NCI-H2081 (cell line): ENCODE measurements around the gene CACNG4.

Experiments
- DNase-seq, 2 experiments: peaks; one replicate each; lab custom pipeline; 2025; lab: John Stamatoyannopoulos, UW

Gene CACNG4

DNA sequence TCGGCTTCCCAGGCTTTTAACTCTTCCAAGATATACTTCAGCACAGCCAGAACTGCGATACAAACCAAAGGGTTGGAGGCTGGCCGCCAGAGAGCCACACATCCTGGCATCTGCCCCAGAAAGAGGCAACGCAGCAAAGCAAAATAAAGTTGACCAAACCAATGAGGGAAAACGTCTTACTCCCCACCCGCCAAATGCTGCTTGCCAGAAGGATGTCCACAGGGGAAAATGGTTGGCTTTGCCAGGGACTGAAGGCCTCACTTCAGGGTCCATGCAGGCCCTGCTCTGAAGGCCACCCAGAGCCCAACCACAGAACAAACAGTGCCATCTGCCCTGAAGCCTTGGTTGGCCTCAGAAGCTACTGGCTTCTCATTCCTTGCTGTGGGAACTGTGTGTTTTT lies 94.9 kb downstream of the CACNG4 start:
- DNase-seq = no peak

DNA sequence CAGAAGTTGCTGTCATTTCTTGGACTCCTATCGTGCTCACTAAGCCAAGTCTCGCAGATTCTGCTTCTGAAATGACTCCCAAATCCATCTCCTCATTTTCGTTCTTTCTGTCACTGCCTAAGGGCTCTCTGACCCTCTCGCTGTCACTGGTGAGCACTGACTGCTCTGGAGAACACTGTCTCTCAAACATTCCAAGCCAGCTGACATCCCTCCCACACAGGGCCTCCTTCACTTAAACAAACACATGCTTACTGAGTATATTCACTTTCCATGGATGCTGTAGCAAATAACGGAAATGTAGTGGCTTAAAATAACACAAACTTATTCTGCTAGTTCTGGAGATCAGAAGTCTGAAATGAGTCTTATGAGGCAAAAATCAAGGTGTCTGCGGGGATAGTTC lies 98.6 kb downstream of the CACNG4 start:
- no peak for DNase-seq

DNA sequence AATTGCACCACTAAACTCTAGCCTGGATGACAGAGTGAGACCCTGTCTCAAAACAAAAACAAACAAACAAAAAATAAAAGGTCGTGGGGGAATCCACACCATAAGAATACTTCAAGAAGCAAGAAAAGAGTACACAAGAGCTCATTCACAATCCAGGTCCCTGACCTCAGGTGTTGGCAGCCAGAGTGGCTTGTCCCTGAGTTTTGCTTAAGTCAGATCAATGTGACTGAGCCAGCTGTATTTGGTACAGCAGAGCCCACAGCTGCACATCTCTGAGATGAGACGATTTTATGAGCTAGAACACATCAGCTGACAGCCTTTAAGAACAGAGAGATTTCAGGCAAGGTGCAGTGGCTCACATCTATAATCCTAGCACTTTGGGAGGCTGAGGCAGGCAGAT lies 102.2 kb downstream of the CACNG4 start:
- no peak for DNase-seq

DNA sequence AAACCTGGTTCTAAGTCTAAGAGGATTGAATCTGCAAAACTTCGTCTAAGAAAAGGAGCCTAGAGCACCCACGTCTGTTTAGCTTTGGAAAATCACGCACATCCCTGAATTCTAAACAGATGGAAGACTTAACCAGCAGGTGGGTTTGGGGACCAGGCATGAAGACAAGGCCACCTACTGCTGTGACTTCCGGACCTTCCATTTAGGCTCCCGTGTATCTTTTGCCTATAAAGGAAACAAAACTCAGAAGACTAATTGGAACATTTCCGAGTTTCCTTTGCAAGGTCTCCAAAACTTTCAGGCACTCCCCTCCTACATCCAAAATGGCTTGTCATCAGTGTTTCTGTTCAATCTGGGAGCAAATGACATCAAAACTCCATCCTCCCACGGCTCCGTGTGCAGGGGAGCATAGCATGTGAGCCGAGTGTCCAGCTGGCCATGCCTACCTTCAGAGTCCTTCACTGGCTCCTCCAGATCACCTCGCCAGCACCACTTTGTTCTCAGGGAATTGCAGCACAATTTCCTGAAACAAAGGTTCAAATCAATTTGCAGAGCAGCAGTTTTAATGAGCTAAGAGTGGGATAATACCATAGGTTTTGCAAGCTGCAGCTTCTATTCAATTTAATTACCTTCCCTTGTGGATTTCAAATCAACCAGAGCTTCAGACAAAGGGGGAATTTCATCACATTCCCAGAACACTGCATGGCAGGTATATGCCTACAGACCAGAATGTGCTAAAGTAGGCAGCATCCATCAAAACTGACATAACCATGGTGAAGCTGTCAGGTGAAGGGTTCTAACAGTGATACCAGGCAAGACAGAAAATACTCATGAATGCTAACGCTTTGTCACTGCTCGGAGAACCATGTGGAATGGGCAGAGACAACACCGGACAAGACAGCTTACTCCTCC lies 103.3 kb downstream of the CACNG4 start:
- DNase-seq = no peak

DNA sequence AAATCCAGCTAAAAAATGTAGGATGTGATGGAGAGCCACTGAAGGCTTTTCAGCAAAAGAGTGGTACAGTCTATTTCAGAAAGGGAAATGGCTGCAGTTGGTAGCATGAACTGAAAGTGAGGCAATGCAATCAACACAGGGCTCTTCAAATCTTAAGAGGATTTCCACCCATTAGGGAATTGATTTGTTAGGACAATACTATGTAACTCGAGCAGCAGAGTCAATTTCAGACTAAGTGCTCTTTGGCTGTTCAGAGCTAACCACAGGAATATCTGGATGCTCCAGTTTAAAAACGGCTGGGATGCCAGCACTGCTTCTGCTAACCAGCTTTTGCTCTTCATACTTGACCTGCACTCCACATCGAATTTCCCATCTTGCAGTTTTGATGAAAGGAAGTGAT lies 104.5 kb downstream of the CACNG4 start:
- DNase-seq = no peak

DNA sequence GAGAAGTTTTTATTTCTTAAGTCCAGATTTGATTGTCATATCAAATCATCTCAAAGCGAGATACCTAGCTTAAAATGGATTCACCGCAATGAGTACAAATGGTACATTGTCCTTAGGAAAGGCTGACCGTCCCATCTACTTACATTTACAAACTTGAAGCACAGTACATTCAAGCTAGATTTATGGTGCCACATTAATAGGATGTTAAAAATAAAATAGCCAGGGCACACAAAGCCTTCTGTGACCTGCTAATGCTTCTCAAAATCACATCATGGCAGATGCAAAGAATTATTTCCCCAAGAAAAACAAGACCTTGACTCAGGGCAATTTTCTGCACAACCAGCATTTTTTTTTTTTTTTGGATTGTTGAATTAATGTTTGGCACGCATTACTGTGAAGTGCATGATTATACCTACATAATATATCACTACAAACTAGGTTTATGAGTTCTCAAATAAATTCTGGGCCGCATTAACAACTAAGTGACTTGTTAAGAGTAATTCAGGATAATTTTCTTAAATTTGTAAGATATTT lies 105.2 kb downstream of the CACNG4 start:
- DNase-seq = no peak

DNA sequence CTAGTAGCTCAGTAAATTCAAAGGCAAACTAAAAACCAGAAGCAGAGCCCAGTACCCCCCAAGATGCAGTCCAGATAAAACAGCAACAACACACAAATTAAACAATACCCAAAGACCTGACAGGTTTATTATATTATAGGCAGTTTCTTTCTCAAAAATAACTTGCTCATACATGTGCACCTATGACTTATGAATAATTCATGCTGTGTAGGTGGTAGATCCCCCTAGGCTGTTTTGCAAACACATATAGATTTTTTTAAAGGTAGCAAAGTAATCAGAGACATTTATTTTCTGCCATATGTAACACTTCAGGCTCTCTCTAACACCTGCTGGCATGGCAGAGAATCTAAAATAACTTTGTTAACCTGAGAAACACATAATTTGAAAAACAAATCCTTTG lies 107.1 kb downstream of the CACNG4 start:
- DNase-seq = no peak

DNA sequence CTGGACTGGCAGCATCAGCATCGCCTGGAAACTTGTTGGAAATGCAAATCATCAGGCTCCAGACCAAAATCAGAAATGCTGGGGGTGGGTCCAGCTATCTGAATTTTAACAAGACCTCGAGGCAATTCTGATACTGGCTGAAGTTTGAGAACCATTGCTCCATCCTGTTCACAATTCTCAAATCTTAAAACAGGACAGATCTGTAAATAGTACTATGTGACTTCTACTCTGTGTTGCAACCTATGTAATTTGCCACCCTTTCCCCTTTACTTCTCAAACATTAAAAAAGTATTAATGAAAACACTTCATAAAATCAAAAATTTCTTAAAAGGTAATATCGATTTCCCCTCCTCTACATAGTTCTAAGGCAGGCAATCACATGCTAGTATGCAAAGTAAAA lies 108.4 kb downstream of the CACNG4 start:
- DNase-seq = no peak

DNA sequence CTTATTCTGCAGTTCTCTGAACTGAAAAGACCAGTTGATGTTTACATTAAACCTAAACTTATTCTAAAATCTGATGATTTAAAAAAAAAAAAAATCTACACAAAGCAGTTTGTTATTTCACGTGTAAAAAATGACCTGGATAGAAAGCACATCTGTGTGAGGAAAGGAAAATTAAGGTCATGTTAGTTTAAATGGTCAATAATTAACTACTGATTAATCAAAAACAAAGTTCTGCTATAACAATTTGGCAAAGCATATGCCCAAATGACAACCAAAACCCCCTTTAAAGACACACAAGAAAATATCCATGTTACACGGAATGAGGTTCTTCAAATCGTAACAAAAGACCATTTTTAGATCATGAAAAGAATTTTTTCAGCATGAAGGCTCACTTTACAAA lies 110.3 kb downstream of the CACNG4 start:
- no peak for DNase-seq

DNA sequence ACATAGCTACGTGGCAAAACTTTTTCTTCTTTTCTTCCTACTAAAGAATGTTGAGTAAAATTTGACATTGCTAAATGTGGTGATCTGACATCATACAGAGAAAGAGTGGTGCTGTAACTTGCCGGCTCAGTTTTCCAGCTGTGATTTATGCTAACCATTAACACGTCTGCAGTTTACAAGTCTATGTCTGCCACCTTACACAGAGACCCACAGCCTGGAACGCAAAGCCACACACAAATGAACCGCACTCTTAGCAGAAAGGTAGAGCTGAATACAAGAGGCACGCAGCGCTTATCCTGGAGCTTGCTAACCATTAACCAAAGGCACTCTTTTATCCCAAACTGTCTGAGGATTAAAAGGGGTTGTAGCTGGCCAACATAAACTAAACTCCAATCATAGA lies 111.8 kb downstream of the CACNG4 start:
- DNase-seq = no peak

DNA sequence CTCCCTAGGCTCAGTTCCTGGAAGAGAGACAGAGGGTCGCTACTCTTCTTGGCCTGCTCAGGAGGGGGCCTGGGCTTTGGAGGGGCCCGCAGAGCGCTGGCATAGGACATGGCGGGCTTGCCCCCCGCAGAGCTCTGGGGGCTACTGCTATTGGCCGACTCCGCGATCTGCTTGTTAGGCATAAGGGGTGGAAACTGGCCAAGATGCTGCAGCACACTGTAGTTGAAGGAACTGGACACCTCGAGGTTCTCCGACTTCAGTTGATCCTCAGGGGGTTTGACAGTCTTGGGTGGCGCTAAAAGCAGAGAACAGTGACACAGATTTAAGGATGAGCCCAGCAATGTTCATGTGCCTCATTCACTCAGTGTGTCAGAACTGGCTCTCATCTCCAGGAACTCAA lies 113.8 kb downstream of the CACNG4 start:
- no peak for DNase-seq

DNA sequence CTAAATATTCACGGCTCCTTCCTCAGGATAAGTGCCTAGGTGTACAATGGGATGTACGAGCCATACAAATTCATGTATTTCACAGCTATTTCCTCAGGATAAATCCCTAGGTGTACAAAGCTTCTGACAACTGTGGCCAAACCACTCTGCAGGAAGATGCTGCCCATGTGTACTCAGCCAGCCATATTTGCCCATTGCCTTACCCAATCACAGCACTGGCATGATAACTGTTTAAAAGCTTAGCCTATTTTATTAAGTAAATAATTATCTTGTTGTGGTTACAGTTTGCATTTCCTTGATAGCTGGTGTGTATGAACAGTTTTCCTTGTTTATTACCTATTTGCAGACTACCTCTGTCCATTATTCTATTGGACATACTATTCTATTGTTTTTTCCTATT lies 115.0 kb downstream of the CACNG4 start:
- no peak for DNase-seq

DNA sequence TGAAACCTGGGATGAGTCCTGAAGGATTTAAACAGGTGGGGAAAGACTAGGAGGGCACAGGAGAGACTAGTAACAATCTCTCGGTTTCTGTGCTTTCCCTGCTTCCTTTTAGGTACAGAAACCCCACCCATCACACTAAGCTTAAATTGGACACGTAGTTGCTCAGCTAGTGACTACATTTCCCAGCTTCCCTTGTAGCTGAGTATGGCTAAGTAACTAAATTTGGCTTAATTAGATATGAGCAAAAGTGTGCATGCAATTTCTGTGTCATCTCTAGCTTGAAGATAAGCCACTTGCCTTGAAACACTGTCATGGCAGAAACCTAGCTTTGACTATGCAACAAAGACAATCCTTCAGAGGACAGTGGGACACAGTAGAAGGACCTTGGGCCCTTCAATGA lies 116.3 kb downstream of the CACNG4 start:
- DNase-seq = no peak

DNA sequence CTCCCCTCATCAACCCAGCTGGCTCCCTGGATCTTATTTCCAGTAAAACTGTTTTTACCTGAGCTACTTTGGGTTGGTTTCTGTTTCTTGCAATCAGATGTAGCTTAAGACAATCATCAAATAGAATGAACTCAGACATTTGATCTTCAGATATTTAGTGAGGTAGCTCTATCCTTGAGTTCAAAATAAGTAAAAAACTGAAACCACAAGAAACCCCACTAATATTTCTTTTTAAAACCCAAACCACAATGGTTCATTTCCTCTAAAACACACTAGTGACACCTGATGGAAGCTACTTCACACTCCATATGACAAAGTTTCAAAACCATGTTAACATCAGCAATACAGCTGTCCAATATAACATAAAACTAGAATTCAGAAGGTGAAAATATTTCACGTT lies 117.6 kb downstream of the CACNG4 start:
- DNase-seq = no peak
